Neural cell (in vitro differentiated cells): ENCODE measurements around the gene INPP5D. TPM values are rescaled to one million over a fixed set of nuclear protein-coding genes. Genes with fewer than 3 reads are reported as not detected.
"Not testable (repeated sequence)": the region's sequence is repeated elsewhere in the genome, so short reads cannot be mapped to it uniquely, and the experiment has no call there.

Experiments
- H2AFZ ChIP-seq: fragments of 200-600, 300-800 bp; sonication (generic), shearing (Covaris generic); 2 replicates; pipeline ENCODE4 v1.6.0; 2014; ENCODE audit warnings: low read depth, mild to moderate bottlenecking, antibody characterized with exemption, low read length, moderate library complexity
- H3F3A ChIP-seq: fragments of 200-600 bp; shearing (Covaris generic); 2 replicates; pipeline ENCODE4 v1.6.1; 2016; ENCODE audit warnings: mild to moderate bottlenecking, moderate library complexity, mixed read lengths, antibody characterized with exemption, low read length; ENCODE audit not compliant: insufficient read depth, poor library complexity, severe bottlenecking
- H3K27ac ChIP-seq: fragments of 200-600, 300-800 bp; sonication (generic), shearing (Covaris generic); 2 replicates; pipeline ENCODE4 v1.5.1; 2014; ENCODE audit warnings: mild to moderate bottlenecking, low read length, moderate library complexity
- H3K27me3 ChIP-seq: fragments of 300-800, 200-600 bp; sonication (generic), shearing (Covaris generic); 2 replicates; pipeline ENCODE4 v1.6.0; 2014; ENCODE audit warnings: mild to moderate bottlenecking, low read depth, low read length, moderate library complexity; ENCODE audit not compliant: insufficient read depth
- H3K36me3 ChIP-seq: fragments of 300-800, 200-600 bp; sonication (generic), shearing (Covaris generic); 2 replicates; pipeline ENCODE4 v1.5.1; 2014; ENCODE audit warnings: mild to moderate bottlenecking, antibody characterized with exemption, low read length, moderate library complexity; ENCODE audit not compliant: insufficient read depth
- H3K4me2 ChIP-seq: fragments of 300-800, 200-600 bp; sonication (generic), shearing (Covaris generic); 2 replicates; pipeline ENCODE4 v1.6.0; 2014; ENCODE audit warnings: mild to moderate bottlenecking, low read length
- H3K4me3 ChIP-seq: fragments of 300-800, 200-600 bp; sonication (generic), shearing (Covaris generic); 2 replicates; pipeline ENCODE4 v1.5.1; 2014; ENCODE audit warnings: mild to moderate bottlenecking, low read length, moderate library complexity
- H3K79me2 ChIP-seq: fragments of 200-600 bp; shearing (Covaris generic); replicated peaks from 2 replicates; pipeline ENCODE4 v1.6.0; 2014; ENCODE audit warnings: mild to moderate bottlenecking, low read length, moderate library complexity; ENCODE audit not compliant: insufficient read depth
- H3K9ac ChIP-seq: fragments of 300-800, 200-600 bp; sonication (generic), shearing (Covaris generic); 2 replicates; pipeline ENCODE4 v1.6.1; 2016; ENCODE audit warnings: mild to moderate bottlenecking, low read length, mixed read lengths
- H3K9me2 ChIP-seq: fragments of 200-600 bp; shearing (Covaris generic); 2 replicates; pipeline ENCODE4 v1.6.1; 2016; ENCODE audit warnings: mild to moderate bottlenecking, low read length, mixed read lengths; ENCODE audit not compliant: insufficient read depth
- H3K9me3 ChIP-seq: fragments of 200-600, 300-800 bp; sonication (generic), shearing (Covaris generic); 2 replicates; pipeline ENCODE4 v1.6.1; 2016; ENCODE audit warnings: mild to moderate bottlenecking, mixed run types, low read length, moderate library complexity, mixed read lengths
- H4K20me1 ChIP-seq: fragments of 200-600 bp; shearing (Covaris generic); 2 replicates; pipeline ENCODE4 v1.6.1; 2016; ENCODE audit warnings: mild to moderate bottlenecking, mixed run types; ENCODE audit not compliant: insufficient read depth
- EP300 ChIP-seq: fragments of 450-650 bp; conservative IDR thresholded peaks from 2 replicates; pipeline ENCODE4 v1.6.1; 2014; ENCODE audit warnings: antibody characterized with exemption, mild to moderate bottlenecking, moderate library complexity; ENCODE audit not compliant: poor library complexity, severe bottlenecking
- POLR2AphosphoS5 ChIP-seq: IDR thresholded peaks from 2 replicates; pipeline ENCODE4 v1.6.1; 2012
- RAD21 ChIP-seq: fragments of 450-650 bp; conservative IDR thresholded peaks from 2 replicates; pipeline ENCODE4 v1.6.1; 2014; ENCODE audit warnings: antibody characterized with exemption, mild to moderate bottlenecking, moderate library complexity
- SMC3 ChIP-seq: fragments of 450-650 bp; conservative IDR thresholded peaks from 2 replicates; pipeline ENCODE4 v1.6.1; 2014; ENCODE audit warnings: antibody characterized with exemption, mild to moderate bottlenecking, moderate library complexity; ENCODE audit not compliant: poor library complexity
- TAF1 ChIP-seq: IDR thresholded peaks from 2 replicates; pipeline ENCODE4 v1.6.1; 2012; ENCODE audit warnings: low read depth
- polyA plus RNA-seq: library from polyadenylated mRNA; depleted of rRNA; stranded (reverse); fragments of >200 nt; gene quantifications from 2 replicates; pipeline ENCODE4 v1.2.3, GENCODE V29; 2014
- TF ChIP-seq, protein P1 (sequence below): fragments of 450-650 bp; IDR thresholded peaks from 2 replicates; pipeline ENCODE4 v1.5.1; 2014; ENCODE audit warnings: antibody characterized with exemption, mild to moderate bottlenecking, moderate library complexity; ENCODE audit not compliant: poor library complexity, severe bottlenecking
- TF ChIP-seq, protein P2 (sequence below): IDR thresholded peaks from 2 replicates; pipeline ENCODE4 v1.6.1; 2012; ENCODE audit warnings: borderline replicate concordance

Gene INPP5D
- polyA plus RNA-seq, 1 donor from 2014 or later: not detected

DNA sequence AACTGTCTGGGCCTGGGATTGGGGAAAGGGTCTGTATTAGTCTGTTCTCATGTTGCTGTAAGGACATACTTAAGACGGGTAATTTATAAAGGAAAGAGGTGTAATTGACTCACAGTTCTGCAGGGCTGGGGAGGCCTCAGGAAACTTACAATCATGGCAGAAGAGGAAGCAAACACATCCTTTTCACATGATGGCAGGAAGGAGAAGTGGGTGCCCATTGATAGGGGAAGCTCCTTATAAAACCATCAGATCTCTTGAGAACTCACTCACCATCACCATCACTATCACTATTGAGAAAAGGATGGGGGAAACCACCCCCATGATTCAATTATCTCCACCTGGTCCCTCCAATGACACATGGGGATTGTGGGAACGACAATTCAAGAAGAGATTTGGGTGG lies 130.9 kb downstream of the INPP5D start:
- H3K79me2 ChIP-seq, H4K20me1 ChIP-seq, H3K4me2 ChIP-seq, H3K27me3 ChIP-seq, H3K27ac ChIP-seq, H3K9me3 ChIP-seq, H3K9me2 ChIP-seq, H2AFZ ChIP-seq, H3F3A ChIP-seq, H3K9ac ChIP-seq, H3K36me3 ChIP-seq, H3K4me3 ChIP-seq: not testable (repeated sequence)

DNA sequence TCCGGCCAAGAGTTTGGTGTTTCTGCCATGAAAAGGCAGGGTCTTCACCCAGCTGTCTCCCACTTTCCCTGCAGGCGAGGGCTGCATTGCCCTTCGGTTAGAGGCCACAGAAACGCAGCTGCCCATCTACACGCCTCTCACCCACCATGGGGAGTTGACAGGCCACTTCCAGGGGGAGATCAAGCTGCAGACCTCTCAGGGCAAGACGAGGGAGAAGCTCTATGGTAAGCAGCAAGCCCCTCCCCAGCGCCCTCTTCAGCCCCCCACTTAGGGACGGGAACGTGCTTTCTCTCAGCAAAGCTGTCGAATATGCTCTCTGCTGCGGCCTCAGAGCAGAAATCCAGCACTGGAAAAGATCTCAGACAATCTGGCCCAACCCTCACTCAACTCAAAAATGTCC lies 133.6 kb downstream of the INPP5D start:
- Histone ChIP-seq H3K4me3 (no peak overlapping the region), H2AFZ (no peak overlapping the region), H3K4me2 (no peak overlapping the region), H3K9ac (no peak overlapping the region), H4K20me1 (no peaks in the 10 kb centered on the region), H3K9me3 (no peaks in the 10 kb centered on the region), H3K36me3 (no peaks in the 10 kb centered on the region), H3K27me3 (no peaks in the 10 kb centered on the region), H3K79me2 (no peaks in the 10 kb centered on the region), H3K9me2 (no peaks in the 10 kb centered on the region), H3F3A (no peaks in the 10 kb centered on the region), H3K27ac (no peak overlapping the region)
- TF ChIP-seq POLR2AphosphoS5: no peak
- TF ChIP-seq EP300: no peak
- TF ChIP-seq TAF1: no peak
- no peak for TF ChIP-seq RAD21
- TF ChIP-seq, protein P1, sequence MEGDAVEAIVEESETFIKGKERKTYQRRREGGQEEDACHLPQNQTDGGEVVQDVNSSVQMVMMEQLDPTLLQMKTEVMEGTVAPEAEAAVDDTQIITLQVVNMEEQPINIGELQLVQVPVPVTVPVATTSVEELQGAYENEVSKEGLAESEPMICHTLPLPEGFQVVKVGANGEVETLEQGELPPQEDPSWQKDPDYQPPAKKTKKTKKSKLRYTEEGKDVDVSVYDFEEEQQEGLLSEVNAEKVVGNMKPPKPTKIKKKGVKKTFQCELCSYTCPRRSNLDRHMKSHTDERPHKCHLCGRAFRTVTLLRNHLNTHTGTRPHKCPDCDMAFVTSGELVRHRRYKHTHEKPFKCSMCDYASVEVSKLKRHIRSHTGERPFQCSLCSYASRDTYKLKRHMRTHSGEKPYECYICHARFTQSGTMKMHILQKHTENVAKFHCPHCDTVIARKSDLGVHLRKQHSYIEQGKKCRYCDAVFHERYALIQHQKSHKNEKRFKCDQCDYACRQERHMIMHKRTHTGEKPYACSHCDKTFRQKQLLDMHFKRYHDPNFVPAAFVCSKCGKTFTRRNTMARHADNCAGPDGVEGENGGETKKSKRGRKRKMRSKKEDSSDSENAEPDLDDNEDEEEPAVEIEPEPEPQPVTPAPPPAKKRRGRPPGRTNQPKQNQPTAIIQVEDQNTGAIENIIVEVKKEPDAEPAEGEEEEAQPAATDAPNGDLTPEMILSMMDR: no peak
- TF ChIP-seq, protein P2, sequence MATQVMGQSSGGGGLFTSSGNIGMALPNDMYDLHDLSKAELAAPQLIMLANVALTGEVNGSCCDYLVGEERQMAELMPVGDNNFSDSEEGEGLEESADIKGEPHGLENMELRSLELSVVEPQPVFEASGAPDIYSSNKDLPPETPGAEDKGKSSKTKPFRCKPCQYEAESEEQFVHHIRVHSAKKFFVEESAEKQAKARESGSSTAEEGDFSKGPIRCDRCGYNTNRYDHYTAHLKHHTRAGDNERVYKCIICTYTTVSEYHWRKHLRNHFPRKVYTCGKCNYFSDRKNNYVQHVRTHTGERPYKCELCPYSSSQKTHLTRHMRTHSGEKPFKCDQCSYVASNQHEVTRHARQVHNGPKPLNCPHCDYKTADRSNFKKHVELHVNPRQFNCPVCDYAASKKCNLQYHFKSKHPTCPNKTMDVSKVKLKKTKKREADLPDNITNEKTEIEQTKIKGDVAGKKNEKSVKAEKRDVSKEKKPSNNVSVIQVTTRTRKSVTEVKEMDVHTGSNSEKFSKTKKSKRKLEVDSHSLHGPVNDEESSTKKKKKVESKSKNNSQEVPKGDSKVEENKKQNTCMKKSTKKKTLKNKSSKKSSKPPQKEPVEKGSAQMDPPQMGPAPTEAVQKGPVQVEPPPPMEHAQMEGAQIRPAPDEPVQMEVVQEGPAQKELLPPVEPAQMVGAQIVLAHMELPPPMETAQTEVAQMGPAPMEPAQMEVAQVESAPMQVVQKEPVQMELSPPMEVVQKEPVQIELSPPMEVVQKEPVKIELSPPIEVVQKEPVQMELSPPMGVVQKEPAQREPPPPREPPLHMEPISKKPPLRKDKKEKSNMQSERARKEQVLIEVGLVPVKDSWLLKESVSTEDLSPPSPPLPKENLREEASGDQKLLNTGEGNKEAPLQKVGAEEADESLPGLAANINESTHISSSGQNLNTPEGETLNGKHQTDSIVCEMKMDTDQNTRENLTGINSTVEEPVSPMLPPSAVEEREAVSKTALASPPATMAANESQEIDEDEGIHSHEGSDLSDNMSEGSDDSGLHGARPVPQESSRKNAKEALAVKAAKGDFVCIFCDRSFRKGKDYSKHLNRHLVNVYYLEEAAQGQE: no peak
- TF ChIP-seq SMC3: no peak

DNA sequence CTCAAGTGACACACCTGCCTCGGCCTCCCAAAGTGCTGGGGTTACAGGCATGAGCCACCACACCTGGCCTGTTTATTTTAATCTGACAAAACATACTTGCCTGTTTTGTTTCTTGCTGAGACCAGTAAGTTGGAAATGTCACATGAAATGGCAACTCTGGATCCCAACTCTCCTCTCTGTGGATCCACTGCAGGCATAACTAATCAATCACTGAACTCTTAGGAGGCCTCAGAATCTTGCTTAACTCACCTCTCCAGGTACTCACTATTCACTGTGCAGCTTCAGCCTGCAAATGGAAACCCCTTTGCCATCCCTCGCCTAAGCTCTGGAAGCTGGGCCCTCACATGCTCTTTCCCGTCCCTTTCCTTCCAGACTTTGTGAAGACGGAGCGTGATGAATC lies 134.9 kb downstream of the INPP5D start:
- no peak overlapping the region for H3K4me2 ChIP-seq
- H3K36me3 ChIP-seq: no peaks in the 10 kb centered on the region
- H3K9ac ChIP-seq: no peak overlapping the region
- no peak overlapping the region for H3K4me3 ChIP-seq
- H4K20me1 ChIP-seq: no peaks in the 10 kb centered on the region
- H3K27ac ChIP-seq: no peak overlapping the region
- H3F3A ChIP-seq: no peaks in the 10 kb centered on the region
- H2AFZ ChIP-seq: no peak overlapping the region
- no peaks in the 10 kb centered on the region for H3K79me2 ChIP-seq
- TF ChIP-seq RAD21: no peak
- TF ChIP-seq, protein P2: no peak
- H3K27me3 ChIP-seq: no peaks in the 10 kb centered on the region
- H3K9me2 ChIP-seq: no peaks in the 10 kb centered on the region
- no peaks in the 10 kb centered on the region for H3K9me3 ChIP-seq
